ENCODE data around the gene GSTT4.

GSTT4 gene

DNA sequence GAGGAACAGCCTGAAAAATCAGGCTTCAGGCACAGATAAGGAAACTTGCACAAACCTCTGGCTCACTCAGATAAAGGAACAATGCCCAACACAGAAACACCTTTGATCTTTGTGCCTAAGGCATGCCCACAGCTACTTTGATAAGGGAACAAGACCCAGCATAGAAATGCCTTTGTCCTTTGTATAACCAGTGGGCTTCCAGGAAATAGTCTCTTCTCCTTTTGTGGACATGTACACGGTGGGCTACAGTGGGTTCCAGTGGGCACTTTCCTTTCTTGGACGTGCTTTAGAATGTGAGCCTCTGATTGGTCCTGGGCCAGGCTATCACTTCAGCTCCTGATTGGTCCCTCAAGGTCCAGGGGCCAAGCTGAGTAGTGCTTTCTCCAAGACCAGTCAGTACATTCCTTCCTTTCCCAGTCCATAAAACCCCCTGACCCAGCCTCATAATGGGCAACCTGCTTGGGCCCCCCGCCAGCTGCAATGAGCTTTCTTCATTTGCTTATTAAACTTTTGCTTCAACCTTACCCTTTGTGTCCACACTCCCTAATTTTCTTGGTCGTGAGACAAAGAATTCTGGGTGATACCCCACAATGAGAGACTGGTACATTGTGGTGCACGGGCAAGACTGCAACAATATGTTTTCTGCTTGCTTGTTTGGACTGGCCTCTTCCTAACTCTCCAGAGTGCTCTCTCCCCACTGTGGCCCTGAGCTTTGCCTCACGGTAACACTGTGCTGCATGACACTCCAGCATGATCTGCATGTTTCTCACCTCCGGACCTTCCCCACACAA is 4.2 kb upstream of the GSTT4 start:
- no peak for DNase-seq (ENCODE audit: extremely low read depth, low read depth)
- TF ChIP-seq, protein P1, sequence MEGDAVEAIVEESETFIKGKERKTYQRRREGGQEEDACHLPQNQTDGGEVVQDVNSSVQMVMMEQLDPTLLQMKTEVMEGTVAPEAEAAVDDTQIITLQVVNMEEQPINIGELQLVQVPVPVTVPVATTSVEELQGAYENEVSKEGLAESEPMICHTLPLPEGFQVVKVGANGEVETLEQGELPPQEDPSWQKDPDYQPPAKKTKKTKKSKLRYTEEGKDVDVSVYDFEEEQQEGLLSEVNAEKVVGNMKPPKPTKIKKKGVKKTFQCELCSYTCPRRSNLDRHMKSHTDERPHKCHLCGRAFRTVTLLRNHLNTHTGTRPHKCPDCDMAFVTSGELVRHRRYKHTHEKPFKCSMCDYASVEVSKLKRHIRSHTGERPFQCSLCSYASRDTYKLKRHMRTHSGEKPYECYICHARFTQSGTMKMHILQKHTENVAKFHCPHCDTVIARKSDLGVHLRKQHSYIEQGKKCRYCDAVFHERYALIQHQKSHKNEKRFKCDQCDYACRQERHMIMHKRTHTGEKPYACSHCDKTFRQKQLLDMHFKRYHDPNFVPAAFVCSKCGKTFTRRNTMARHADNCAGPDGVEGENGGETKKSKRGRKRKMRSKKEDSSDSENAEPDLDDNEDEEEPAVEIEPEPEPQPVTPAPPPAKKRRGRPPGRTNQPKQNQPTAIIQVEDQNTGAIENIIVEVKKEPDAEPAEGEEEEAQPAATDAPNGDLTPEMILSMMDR (IDR thresholded peaks at IDR 0.05; ENCODE audit: low read depth, low read length): no peak

DNA sequence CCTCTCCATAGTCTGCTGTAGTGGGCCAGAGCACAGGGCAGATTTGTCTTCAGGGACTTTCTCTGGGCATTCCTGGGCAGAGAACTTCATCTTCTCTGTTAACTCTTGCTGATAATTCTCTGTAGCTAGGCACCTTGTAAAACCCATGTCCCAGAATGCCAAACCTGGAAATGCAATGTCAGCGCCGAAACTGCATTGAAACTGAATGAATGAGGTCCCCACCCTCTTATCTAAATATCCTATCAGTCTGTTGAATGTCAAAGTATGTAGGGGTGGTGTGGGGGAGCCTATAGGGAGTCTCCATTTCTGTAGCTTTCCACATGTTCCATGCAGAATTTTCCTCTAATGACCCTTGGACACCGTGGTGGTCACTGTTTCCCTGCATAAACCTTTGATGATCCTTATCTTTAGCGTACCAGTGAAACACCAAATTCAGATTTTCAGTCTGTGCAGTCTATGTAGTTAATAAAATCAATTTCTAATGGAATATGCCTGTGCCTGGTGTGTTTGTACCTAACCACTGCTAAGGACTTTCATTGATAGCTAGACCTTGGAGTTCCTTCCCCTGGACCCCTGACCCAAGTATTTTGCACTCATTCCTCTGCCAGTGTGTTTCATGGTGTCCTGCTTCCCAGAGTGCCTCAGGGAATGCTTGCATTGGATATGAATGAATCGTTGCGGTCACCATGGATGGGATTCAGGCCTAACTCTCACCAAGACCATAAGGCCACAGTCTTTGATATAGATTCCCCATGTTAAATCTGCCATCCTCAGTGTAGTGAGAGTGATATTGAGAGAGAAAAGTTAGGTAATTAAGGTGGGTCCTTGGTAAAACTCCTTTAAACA is 3.4 kb upstream of the GSTT4 start:
- no peak for DNase-seq (ENCODE audit: extremely low read depth, low read depth)
- TF ChIP-seq, protein P1 (IDR thresholded peaks at IDR 0.05; ENCODE audit: low read depth, low read length): no peak

DNA sequence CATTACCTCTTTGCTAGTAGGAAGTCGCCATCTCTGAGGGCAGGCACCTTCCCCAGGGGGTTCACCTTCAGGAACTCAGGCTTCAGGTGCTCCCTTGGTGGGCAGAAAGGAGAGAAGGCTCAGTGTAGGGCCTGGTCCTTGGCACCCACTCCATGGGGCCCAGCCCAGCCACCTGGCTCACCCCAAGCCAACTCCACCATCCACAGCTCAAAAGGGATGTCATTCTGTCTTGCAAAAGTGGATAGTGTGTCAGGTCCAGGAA is 2.7 kb upstream of the GSTT4 start:
- no peak for DNase-seq (ENCODE audit: extremely low read depth, low read depth)
- TF ChIP-seq, protein P1 (IDR thresholded peaks at IDR 0.05; ENCODE audit: low read depth, low read length): no peak

DNA sequence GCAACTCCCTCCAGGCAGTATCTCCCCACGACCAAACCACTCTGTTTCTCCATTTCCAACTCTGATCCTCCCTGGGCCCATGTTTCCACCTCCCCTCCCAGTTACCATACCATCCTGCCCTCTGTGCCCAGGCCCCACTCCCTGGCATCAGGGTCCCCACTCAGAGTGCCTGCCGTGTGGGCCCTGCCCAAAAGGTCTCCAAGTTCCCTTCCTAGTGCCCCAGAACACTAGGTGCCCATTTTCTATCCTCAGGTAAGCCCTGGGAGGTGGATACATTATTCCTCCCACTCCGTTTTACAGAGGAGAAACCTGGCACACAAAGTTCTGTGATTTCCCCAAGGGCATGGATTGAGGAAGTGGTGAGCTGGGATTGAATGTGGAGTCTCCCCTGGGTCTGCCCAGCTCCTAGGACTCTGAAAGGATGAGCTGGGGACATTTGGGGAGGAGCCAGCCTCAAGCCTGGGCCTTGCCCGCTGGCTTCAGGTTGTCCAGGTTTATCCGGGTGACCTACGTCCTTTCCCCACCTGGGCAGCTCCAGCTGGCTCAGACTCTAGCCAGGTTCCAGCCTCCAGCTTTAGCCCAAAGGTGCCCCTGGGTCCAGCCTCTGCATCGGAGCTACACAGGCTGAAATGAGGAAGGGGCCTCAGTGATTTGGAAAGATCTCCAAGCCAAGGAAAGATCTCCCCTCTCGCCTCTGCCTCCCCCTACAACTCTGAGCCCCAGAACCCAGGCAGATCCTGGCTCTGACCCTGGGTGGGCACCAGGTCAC is 2.2 kb upstream of the GSTT4 start:
- TF ChIP-seq, protein P1 (IDR thresholded peaks at IDR 0.05; ENCODE audit: low read depth, low read length): no peak
- no peak for DNase-seq (ENCODE audit: extremely low read depth, low read depth)

DNA sequence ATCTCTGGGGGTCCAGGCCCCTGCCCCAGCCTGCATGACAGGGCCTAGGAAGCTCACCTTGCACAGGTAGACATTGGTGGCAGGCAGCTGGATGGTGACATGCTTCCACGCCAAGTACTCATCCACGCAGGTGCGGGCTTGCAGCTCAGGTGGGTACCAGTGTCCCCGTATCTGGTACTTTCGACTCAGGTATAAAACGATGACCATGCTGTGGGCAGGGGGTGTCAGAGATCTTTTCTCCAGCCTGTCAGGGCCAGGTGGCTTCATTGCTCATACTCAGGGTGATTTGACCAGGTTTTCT is 1.6 kb upstream of the GSTT4 start:
- no peak for DNase-seq (ENCODE audit: extremely low read depth, low read depth)
- TF ChIP-seq, protein P1 (IDR thresholded peaks at IDR 0.05; ENCODE audit: low read depth, low read length): no peak

DNA sequence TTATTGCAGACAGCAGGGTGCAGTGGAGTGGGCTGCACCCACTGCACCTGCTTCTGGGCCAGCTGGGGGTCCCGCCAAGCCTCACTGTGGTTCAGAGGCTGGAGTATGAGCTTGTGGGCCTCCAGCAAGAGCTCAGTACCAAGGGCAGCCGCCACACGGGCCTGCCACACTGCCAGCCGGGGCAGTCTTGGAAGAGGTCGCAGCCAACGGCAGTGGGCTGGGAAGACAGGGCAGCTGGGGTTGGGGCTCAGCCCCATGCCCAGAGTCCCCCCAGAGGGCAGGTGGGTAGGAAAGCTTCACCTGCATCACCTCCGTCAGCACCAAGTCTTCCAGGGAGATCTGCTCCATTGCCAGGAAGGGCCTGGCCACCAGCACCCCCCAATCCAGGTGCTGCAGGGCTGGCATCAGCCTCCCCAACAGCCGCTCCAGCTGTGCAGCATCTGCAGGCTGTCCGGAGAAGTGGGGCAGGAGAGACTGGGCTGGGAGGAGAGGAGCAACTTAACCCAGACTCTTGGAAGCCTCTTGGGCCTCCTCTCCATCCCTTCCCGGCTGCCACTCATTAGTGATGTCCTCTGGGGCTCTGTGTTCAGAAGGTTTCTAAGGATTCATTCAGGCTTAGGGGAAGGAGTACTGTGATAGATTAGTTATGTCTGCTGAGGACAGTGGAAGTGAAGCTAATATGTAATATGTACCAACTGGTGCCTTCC is 1.1 kb upstream of the GSTT4 start:
- DNase-seq (ENCODE audit: extremely low read depth, low read depth): no peak
- TF ChIP-seq, protein P1 (IDR thresholded peaks at IDR 0.05; ENCODE audit: low read depth, low read length): no peak

Data from AG09319 (cell line).